GM18909 (cell line): Measurements from ENCODE around the gene SRSF2.

Experiments used
- ATAC-seq: cut with Tn5 transposase; IDR thresholded peaks from one replicate; pipeline ENCODE4 v1.9.1; 2021; ENCODE audit warnings: mild to moderate bottlenecking; ENCODE audit not compliant: unreplicated experiment, poor library complexity

SRSF2 gene

GRCh38 chr17:76685366-76685765 is 51.8 kb downstream of the SRSF2 start:
- no peak for ATAC-seq

GRCh38 chr17:76684756-76685155 is 52.4 kb downstream of the SRSF2 start:
- no peak for ATAC-seq
